NB4 (cell line): ENCODE results near the gene CATSPER1.

Experiments
- DNase-seq: peaks from one replicate; pipeline ENCODE4 v3.0.0; 2010; ENCODE audit warnings: low read depth
- H3K4me3 ChIP-seq: one replicate; pipeline ENCODE4 v1.5.1; 2011; ENCODE audit warnings: mild to moderate bottlenecking, low read depth, low read length, moderate library complexity
- MYC ChIP-seq: IDR thresholded peaks from 2 replicates; pipeline ENCODE4 v1.6.1; 2011; ENCODE audit warnings: low read depth, low read length
- POLR2A ChIP-seq: IDR thresholded peaks from 2 replicates; pipeline ENCODE4 v1.6.1; 2011; ENCODE audit warnings: mild to moderate bottlenecking; ENCODE audit not compliant: insufficient read length; ENCODE audit errors: extremely low read depth
- TF ChIP-seq, protein P1 (sequence below): IDR thresholded peaks from 2 replicates; pipeline ENCODE4 v1.6.1; 2011; ENCODE audit warnings: low read depth, low read length
- TF ChIP-seq, protein P2 (sequence below): IDR thresholded peaks from one replicate; pipeline ENCODE4 v1.5.1; 2012; ENCODE audit warnings: low read depth, low read length

CATSPER1 gene

DNA sequence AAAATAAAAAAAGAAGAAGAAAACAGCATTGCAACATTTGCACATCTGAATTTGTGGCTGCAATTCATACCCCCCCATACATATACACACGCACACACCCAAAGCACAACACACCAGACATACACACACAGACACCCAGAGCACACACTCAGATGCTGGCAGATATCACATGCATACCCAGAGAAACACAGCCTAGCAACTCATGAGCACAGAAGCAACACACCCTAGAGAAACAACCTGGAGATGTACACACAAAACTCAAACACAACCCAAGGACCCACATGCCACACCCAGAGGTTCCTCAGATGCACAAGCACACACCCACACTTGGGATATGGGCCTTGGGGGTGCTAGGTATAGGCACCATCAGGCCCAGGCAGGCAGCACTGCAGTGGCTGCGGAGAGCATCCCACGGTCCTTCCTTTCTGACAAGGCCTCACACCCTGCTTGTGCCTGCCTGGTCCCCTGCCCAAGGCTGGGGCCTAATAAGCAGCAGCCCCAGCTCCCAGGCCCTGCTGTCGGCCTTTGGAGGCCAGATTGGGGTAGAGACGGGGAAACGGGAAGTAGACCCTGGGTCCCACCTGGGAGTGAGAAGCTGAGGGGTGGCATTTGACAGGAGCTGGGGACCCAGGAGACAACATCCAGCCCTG is 11.3 kb downstream of the CATSPER1 start:
- no peak for DNase-seq
- no peak overlapping the region for H3K4me3 ChIP-seq
- TF ChIP-seq POLR2A (no peak), MYC (no peak)
- TF ChIP-seq, protein P1, sequence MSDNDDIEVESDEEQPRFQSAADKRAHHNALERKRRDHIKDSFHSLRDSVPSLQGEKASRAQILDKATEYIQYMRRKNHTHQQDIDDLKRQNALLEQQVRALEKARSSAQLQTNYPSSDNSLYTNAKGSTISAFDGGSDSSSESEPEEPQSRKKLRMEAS: no peak
- TF ChIP-seq, protein P2, sequence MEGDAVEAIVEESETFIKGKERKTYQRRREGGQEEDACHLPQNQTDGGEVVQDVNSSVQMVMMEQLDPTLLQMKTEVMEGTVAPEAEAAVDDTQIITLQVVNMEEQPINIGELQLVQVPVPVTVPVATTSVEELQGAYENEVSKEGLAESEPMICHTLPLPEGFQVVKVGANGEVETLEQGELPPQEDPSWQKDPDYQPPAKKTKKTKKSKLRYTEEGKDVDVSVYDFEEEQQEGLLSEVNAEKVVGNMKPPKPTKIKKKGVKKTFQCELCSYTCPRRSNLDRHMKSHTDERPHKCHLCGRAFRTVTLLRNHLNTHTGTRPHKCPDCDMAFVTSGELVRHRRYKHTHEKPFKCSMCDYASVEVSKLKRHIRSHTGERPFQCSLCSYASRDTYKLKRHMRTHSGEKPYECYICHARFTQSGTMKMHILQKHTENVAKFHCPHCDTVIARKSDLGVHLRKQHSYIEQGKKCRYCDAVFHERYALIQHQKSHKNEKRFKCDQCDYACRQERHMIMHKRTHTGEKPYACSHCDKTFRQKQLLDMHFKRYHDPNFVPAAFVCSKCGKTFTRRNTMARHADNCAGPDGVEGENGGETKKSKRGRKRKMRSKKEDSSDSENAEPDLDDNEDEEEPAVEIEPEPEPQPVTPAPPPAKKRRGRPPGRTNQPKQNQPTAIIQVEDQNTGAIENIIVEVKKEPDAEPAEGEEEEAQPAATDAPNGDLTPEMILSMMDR: no peak

DNA sequence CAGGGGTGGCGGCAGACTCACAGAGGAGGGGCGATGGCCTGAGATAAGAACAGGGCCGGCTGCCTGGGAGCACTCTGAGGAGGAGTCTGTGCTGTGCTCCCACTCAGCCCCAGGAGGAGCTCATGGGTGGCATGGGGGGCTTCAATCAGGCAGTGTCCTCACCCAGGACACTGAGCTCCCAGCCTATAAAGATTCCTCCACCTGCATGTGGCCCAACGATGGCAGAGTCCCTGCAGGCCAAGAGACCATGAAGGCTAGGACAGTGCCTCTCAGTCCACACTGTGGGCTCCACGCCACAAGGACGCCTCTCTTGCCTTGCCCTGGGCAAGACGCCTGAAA is 12.5 kb downstream of the CATSPER1 start:
- TF ChIP-seq POLR2A (no peak), MYC (no peak)
- TF ChIP-seq, protein P1: no peak
- TF ChIP-seq, protein P2: no peak
- no peak overlapping the region for H3K4me3 ChIP-seq
- no peak for DNase-seq

DNA sequence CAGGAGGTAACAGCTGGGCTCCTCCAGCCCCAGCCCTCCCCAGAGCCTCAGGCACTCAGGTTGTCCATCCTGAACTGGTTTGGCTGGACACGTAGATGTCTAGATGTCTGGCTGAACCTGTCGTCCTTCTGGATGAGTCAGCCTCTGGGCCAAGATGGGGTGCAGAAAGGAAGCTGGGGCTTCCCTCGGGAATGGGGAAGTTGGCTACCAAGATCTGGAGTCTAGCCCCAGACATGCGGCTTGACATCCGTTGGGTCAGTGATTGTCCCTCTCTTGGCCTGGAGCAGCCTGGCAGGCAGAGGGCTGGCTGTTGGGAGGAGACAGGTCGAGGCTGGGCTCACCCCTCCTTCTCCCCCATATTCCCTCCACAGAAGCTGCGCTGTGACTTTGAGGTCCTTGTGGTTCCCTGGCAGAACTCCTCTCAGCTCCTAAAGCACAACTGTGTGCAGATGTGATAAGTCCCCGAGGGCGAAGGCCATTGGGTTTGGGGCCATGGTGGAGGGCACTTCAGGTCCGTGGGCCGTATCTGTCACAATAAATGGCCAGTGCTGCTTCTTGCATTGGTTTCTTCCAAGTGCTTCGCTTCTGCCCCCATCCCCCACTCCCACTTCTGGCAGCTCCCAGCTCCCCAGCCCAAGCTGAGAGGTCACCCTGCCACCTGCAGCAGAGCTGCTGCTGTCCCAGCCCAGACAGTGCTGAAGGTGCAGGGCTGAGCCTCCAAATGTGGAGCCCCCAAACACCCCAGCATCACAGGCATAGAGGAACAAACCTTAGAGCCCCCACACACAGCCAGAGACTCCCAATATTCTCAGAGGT is 13.1 kb downstream of the CATSPER1 start:
- peak; percentile 66 for DNase-seq
- TF ChIP-seq POLR2A (no peak), MYC (no peak)
- TF ChIP-seq, protein P1: no peak
- TF ChIP-seq, protein P2: no peak
- no peak overlapping the region for H3K4me3 ChIP-seq

DNA sequence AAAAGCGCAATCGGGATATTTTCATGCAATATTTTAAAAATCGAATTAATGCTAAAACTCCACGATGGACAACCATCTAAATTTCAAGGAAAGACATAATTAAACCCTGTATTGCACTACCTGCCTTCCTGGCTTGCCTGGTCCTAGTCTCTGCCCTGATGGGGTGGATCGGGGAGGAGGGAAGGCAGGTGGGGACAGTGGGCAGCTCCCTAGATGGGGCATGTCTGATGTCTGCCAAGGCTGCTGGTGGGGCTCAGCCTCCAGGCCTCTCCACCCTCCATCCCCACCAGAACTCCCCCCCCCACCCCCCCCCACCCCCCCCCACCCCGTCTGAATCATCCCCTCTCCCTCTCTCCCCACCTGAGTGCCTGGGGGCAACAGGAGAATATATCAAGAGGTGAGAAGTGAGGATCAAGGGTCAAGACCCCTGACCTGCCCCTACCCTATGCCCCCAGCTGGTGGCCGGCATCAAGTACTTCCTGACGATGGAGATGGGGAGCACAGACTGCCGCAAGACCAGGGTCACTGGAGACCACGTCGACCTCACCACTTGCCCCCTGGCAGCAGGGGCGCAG is 13.8 kb downstream of the CATSPER1 start:
- H3K4me3 ChIP-seq: no peak overlapping the region
- DNase-seq: no peak
- TF ChIP-seq, protein P1: no peak
- TF ChIP-seq POLR2A (no peak), MYC (no peak)
- TF ChIP-seq, protein P2: no peak

DNA sequence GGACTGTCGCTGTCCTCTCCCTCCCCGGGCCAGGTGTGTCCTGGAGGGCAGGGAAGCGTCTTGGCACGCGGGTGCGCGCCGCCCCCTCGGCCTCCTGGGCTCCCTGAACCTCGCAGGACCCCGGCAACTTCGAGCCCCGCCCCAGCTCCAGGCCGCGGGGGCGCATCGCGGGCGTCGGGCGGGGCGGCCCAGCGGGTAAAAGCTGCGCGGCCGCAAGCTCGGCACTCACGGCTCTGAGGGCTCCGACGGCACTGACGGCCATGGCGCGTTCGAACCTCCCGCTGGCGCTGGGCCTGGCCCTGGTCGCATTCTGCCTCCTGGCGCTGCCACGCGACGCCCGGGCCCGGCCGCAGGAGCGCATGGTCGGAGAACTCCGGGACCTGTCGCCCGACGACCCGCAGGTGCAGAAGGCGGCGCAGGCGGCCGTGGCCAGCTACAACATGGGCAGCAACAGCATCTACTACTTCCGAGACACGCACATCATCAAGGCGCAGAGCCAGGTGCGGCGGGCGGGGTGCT is 14.4 kb downstream of the CATSPER1 start, which contains the start of gene CST6:
Gene CST6 (plus strand): TSS at position 224 of the 519 bp plus-strand sequence. CDS start 37 bp downstream, at position 261.
- TF ChIP-seq MYC: no peak
- TF ChIP-seq, protein P2: no peak
- H3K4me3 ChIP-seq: no peak within 1 kb of the TSS
- DNase-seq: no peak
